ENCODE results near the gene TUSC2. TPM values are rescaled to one million over a fixed set of nuclear protein-coding genes. Genes with fewer than 3 reads are reported as not detected.
A peak's percentile ranks its signal among the peaks of the same experiment; 100 is the strongest.

TUSC2 gene
- total RNA-seq, 1 donor from 2014 or later: 11.8 TPM

DNA sequence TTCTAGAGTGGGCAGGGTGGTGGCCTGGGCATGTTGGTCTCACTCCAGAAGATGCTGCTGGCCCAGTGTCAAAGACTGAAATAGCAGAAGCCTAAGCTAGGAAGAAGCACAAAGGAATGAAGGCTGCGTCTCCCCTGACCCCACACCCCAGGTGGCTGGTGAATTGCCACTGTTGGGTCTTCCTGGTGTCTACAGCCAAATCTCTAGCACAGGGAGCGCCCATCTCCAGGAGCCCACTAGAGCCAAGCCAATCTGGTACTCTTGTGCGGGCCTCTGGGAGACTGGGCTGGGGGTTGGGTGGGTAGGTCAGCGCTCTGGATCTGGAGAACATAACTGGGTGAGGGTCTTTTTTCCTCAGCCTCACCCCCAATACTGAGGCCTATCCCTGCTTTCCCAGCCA, 894 bp downstream of the TUSC2 start:
- intact Hi-C loops (cut with DNase I): no loop called here
- H3K4me1 ChIP-seq: peaks cover 30% of the 10 kb centered on the region
- no peak for TF ChIP-seq POLR2AphosphoS5 (IDR thresholded peaks at IDR 0.05; ENCODE audit: insufficient read depth in 1 of 2, low read depth in 1 of 2)
- TF ChIP-seq, protein P1, sequence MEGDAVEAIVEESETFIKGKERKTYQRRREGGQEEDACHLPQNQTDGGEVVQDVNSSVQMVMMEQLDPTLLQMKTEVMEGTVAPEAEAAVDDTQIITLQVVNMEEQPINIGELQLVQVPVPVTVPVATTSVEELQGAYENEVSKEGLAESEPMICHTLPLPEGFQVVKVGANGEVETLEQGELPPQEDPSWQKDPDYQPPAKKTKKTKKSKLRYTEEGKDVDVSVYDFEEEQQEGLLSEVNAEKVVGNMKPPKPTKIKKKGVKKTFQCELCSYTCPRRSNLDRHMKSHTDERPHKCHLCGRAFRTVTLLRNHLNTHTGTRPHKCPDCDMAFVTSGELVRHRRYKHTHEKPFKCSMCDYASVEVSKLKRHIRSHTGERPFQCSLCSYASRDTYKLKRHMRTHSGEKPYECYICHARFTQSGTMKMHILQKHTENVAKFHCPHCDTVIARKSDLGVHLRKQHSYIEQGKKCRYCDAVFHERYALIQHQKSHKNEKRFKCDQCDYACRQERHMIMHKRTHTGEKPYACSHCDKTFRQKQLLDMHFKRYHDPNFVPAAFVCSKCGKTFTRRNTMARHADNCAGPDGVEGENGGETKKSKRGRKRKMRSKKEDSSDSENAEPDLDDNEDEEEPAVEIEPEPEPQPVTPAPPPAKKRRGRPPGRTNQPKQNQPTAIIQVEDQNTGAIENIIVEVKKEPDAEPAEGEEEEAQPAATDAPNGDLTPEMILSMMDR (IDR thresholded peaks at IDR 0.05): no peak
- no peak for TF ChIP-seq POLR2A (IDR thresholded peaks at IDR 0.05)
- peaks cover 0 to 37% of the 10 kb centered on the region in 2 donors for H3K36me3 ChIP-seq
- peak overlapping the region; percentile 63 for H3K27ac ChIP-seq
- H3K4me3 ChIP-seq: peak overlapping the region; percentile 83 to 94
- no peaks in the 10 kb centered on the region for H3K27me3 ChIP-seq
- H3K9me3 ChIP-seq: no peaks in the 10 kb centered on the region
- no peak for DNase-seq (ENCODE audit: extremely low spot score in 2 of 2)

- DNase-seq (ENCODE audit: extremely low spot score in 2 of 2): no peak
- TF ChIP-seq POLR2AphosphoS5 (IDR thresholded peaks at IDR 0.05; ENCODE audit: insufficient read depth in 1 of 2, low read depth in 1 of 2) (no peak), POLR2A (IDR thresholded peaks at IDR 0.05) (no peak)
- TF ChIP-seq, protein P1 (IDR thresholded peaks at IDR 0.05): no peak
- intact Hi-C loops (cut with DNase I): no loop called here
- Histone ChIP-seq H3K27ac (no peak overlapping the region), H3K4me3 (no peak overlapping the region), H3K36me3 (peaks cover 0 to 28% of the 10 kb centered on the region in 2 donors), H3K9me3 (no peaks in the 10 kb centered on the region), H3K27me3 (no peaks in the 10 kb centered on the region), H3K4me1 (peaks cover 35% of the 10 kb centered on the region)
Observed at GRCh38 chr3:50326182-50326541, 1.9 kb downstream of the TUSC2 start.

- Histone ChIP-seq H3K9me3 (no peaks in the 10 kb centered on the region), H3K27ac (no peak overlapping the region), H3K27me3 (no peaks in the 10 kb centered on the region), H3K36me3 (peaks cover 0 to 23% of the 10 kb centered on the region in 2 donors), H3K4me1 (peaks cover 36% of the 10 kb centered on the region), H3K4me3 (no peak overlapping the region)
- intact Hi-C loops (cut with DNase I): no loop called here
- no peak for DNase-seq (ENCODE audit: extremely low spot score in 2 of 2)
- TF ChIP-seq, protein P1 (IDR thresholded peaks at IDR 0.05): no peak
- TF ChIP-seq POLR2AphosphoS5 (IDR thresholded peaks at IDR 0.05; ENCODE audit: insufficient read depth in 1 of 2, low read depth in 1 of 2) (no peak), POLR2A (IDR thresholded peaks at IDR 0.05) (no peak)
Observed at GRCh38 chr3:50325497-50326181, 2.4 kb downstream of the TUSC2 start.

DNA sequence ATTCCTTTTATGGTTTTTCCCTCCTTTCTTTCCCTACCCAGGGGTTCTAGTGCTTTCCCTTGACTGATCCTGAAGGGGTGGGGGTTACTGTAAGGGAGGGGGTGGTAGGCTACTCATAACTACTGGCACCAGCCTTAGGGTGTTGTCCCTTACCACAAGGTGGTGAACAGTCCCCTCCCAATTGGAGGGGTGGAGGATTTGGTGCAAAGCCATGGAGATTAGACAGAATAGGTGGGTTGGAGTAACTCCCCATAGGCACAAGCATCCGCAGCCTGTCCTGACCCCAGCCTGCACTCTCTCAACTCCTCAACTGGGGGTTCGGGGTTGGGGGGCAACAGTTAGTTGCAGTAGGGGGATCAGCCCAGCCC, 2.9 kb downstream of the TUSC2 start:
- intact Hi-C loops (cut with DNase I): no loop called here
- Histone ChIP-seq H3K9me3 (no peaks in the 10 kb centered on the region), H3K36me3 (peaks cover 0 to 17% of the 10 kb centered on the region in 2 donors), H3K27ac (no peak overlapping the region), H3K4me3 (no peak overlapping the region), H3K27me3 (no peaks in the 10 kb centered on the region), H3K4me1 (peaks cover 42% of the 10 kb centered on the region)
- TF ChIP-seq POLR2A (IDR thresholded peaks at IDR 0.05) (no peak), POLR2AphosphoS5 (IDR thresholded peaks at IDR 0.05; ENCODE audit: insufficient read depth in 1 of 2, low read depth in 1 of 2) (no peak)
- TF ChIP-seq, protein P1 (IDR thresholded peaks at IDR 0.05): no peak
- DNase-seq (ENCODE audit: extremely low spot score in 2 of 2): no peak

DNA sequence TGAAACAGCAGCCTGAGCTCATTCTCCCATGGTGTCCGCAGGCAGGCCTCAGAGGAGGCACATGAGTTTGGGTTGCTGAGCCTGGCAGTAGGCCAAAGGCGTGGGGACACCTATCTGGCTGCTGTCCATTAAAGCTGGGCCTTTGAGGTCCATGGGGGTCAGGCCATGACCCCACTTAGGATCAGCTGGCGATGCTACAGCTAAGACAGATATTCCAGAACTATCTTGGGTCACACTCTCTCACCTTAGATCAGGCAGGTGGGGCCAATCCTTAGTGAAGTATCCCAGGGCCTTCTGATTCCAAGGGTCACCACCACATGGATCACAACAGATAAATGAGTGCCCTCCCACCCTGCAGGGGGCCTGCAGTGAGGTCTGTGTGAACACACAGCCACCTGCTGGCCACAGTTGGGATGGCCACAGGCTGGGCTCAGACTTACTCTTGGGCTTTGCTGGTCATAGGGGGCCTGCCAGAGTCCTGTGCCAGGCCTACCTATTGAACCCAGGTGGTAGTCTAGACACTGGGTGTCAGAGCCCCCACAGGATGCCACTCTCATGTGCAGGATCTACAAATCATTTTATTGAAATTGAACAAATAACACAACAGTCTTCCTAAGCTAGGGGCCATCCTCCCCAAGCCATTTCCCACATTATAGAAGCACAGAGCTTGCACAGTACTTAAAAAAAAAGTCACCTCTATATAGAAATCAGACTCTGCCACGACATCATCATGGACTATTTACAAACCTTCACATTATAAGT, 3.5 kb downstream of the TUSC2 start:
- peaks cover 0 to 13% of the 10 kb centered on the region in 2 donors for H3K36me3 ChIP-seq
- no peak for DNase-seq (ENCODE audit: extremely low spot score in 2 of 2)
- intact Hi-C loops (cut with DNase I): loop anchor here (5.0 kb wide), 1 partner anchor 67 kb away; no protein-coding TSS in a partner anchor
- H3K4me1 ChIP-seq: peaks cover 47% of the 10 kb centered on the region
- H3K4me3 ChIP-seq: no peak overlapping the region
- no peaks in the 10 kb centered on the region for H3K27me3 ChIP-seq
- H3K9me3 ChIP-seq: no peaks in the 10 kb centered on the region
- TF ChIP-seq POLR2A (IDR thresholded peaks at IDR 0.05): no peak
- TF ChIP-seq, protein P1 (IDR thresholded peaks at IDR 0.05): peak; percentile 36 to 76 (median 74)
- H3K27ac ChIP-seq: peak overlapping the region; percentile 90
